ENCODE results near the gene DOCK11. TPM values are rescaled to one million over a fixed set of nuclear protein-coding genes. Genes with fewer than 3 reads are reported as not detected.

Gene DOCK11
- total and polyA plus RNA-seq, 10 of the 15 experiments (the other 5 are each of a cell fraction or from before 2014, with no cell fraction given): 16.3 to 30.7 (median 19.8) TPM

DNA sequence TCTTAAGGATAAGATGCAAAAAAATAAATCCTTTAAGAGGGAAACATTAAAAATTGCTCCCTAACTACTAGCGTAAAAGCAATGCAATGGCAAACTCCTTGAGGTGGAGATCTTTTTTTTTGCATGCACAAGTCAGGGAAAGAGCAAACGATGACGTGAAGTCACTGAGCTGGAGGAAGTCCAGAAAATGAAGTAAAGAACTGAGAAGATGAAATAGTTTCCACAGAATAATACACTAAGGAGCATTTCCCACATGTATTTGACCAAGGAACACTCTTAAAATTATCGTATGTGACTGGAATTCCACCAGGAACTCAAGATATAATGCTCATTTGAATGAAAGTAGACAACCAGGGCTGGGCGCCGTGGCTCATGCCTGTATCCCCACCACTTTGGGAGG, 21.0 kb upstream of the DOCK11 start (continued):
- TF ChIP-seq ZBTB40 (IDR thresholded peaks at IDR 0.05; ENCODE audit: borderline replicate concordance) (no peak), SP1 (IDR thresholded peaks at IDR 0.05; ENCODE audit: low read depth, low read length) (no peak)

DNA sequence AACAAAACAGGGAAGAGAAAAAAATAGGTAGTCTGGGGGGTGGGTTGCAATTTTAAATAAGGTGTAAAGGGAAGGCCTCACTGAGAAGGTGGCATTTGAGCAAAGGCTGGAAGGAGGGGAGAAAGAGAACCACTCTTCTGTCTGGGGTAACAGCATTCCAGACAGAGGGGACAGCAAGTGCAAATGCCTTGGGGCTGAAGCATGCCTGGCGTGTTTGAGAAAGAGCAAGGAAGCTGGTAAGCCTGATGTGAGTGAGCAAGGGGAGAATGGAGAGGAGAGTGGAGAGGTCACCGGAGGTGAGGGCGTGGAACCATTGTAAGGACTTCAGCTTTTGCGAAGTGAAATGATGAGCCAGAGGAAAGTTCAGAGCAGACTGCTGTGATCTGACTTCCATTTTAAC, 19.7 kb upstream of the DOCK11 start:
- 48% methylated on average over 4 of the region's 4 CpGs for WGBS (ENCODE audit: insufficient coverage, insufficient replicate concordance, low lambda C conversion rate, missing lambda C conversion rate)
- Histone ChIP-seq H3K4me3 (no peak overlapping the region), H3K4me1 (ENCODE audit: control insufficient read depth, insufficient read depth, low read length) (no peaks in the 10 kb centered on the region), H3K4me2 (ENCODE audit: control insufficient read depth, insufficient read depth) (no peak overlapping the region), H3K9me3 (replicated peaks; ENCODE audit: control insufficient read depth, insufficient read depth, low read length) (no peaks in the 10 kb centered on the region; the same call in 2 of the 3 replicates), H4K20me1 (ENCODE audit: control insufficient read depth, insufficient read depth) (no peaks in the 10 kb centered on the region), H3K79me2 (ENCODE audit: control insufficient read depth, insufficient read depth, low read length) (no peaks in the 10 kb centered on the region), H3K27me3 (replicated peaks in 1 of 2; ENCODE audit: control insufficient read depth in 2 of 2, insufficient read depth in 2 of 2, low read length in 1 of 2) (no peaks in the 10 kb centered on the region), H3K9ac (ENCODE audit: control insufficient read depth, insufficient read depth, low read length) (no peak overlapping the region), H3K27ac (ENCODE audit: control insufficient read depth, insufficient read depth) (no peak overlapping the region), H2AFZ (ENCODE audit: control insufficient read depth, low read depth, low read length) (no peak overlapping the region), H3K36me3 (ENCODE audit: control insufficient read depth in 2 of 2, insufficient read depth in 2 of 2, low read length in 1 of 2) (no peaks in the 10 kb centered on the region)
- SMC1A ChIA-PET (ENCODE audit: uncharacterized antibody, unreplicated experiment): no interaction called here
- DNase-seq (ENCODE audit: low read depth, low spot score): no peak
- no peak for FAIRE-seq
- in situ Hi-C loops (cut with MboI) (no loop called here), intact Hi-C loops (cut with micrococcal nuclease; ENCODE audit: unreplicated experiment) (no loop called here)
- POLR2A ChIA-PET: no interaction called here
- no TSS peak for BruUV-seq (replicated peaks)
- no peak for ATAC-seq
- TF ChIP-seq GABPA (IDR thresholded peaks at IDR 0.05; ENCODE audit: low read depth) (no peak), ZNF207 (IDR thresholded peaks at IDR 0.05; ENCODE audit: borderline replicate concordance) (no peak)
- RAD21 ChIA-PET (ENCODE audit: unreplicated experiment): no interaction called here
- CTCF ChIA-PET: no interaction called here
